ENCODE measurements around the gene MRGPRF. TPM values are rescaled to one million over a fixed set of nuclear protein-coding genes. Genes with fewer than 3 reads are reported as not detected.

The MRGPRF gene
- total RNA-seq, 2 experiments from 2014 or later, result not detected

DNA sequence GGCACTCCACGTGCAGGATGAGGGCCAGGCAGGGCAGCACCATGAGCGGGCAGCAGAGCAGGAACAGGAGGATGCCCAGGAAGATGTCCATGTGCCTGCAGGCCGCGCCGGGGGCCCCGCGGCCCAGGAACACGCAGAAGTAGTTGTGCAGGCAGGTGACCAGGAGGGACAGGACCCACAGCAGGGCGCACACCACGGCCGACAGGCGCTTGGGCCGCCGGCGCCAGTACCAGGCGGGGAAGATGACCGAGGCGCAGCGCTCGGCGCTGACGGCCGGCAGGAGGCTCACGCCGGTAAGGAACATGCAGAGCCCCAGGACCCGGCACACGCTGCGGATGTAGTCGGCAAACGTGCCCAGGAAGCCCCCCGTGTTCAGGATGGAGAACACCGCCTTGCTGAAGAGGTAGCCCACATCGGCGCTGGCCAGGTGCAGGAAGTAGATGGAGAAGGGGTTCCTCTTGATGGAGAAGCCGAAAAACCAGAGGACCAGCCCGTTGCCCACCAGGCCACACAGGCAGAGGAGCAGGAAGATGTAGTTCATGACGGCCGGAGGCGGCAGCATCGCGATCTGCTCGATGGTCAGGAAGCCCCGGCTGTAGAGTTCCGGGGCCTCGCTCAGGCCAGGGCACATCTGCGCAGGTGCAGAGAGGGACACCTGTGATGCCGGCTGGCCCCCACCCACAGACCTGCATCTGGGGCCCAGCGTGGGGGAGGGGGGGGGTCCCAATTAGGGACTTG, 7.2 kb downstream of the MRGPRF start:
- H3K4me1 ChIP-seq (ENCODE audit: insufficient read depth, low read length, poor library complexity, severe bottlenecking), result peaks cover 5% of the 10 kb centered on the region
- no peak overlapping the region for H2AFZ ChIP-seq (ENCODE audit: low read length)
- no peak overlapping the region for H3K4me3 ChIP-seq (ENCODE audit: low read depth, low read length, poor library complexity, severe bottlenecking)
- H3K4me2 ChIP-seq (ENCODE audit: low read length), result no peak overlapping the region
- no TSS peak for BruUV-seq (replicated peaks)
- intact Hi-C loops (cut with micrococcal nuclease; ENCODE audit: unreplicated experiment), result no loop called here
- no peak overlapping the region for H3K27ac ChIP-seq (ENCODE audit: low read depth, low read length, poor library complexity, severe bottlenecking)
- ChIA-PET CTCF (ENCODE audit: unreplicated experiment) (no interaction called here), POLR2A (no interaction called here)
- H3K9me2 ChIP-seq (ENCODE audit: insufficient read depth, low read length), result no peaks in the 10 kb centered on the region
- TF ChIP-seq EZH2phosphoT487 (IDR thresholded peaks at IDR 0.05; ENCODE audit: borderline replicate concordance, low read depth, low read length), result no peak
- TF ChIP-seq, protein P1, sequence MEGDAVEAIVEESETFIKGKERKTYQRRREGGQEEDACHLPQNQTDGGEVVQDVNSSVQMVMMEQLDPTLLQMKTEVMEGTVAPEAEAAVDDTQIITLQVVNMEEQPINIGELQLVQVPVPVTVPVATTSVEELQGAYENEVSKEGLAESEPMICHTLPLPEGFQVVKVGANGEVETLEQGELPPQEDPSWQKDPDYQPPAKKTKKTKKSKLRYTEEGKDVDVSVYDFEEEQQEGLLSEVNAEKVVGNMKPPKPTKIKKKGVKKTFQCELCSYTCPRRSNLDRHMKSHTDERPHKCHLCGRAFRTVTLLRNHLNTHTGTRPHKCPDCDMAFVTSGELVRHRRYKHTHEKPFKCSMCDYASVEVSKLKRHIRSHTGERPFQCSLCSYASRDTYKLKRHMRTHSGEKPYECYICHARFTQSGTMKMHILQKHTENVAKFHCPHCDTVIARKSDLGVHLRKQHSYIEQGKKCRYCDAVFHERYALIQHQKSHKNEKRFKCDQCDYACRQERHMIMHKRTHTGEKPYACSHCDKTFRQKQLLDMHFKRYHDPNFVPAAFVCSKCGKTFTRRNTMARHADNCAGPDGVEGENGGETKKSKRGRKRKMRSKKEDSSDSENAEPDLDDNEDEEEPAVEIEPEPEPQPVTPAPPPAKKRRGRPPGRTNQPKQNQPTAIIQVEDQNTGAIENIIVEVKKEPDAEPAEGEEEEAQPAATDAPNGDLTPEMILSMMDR (conservative IDR thresholded peaks at IDR 0.05; ENCODE audit: low read length), result no peak
- H3K9me3 ChIP-seq (ENCODE audit: low read length), result no peaks in the 10 kb centered on the region
- no peak for DNase-seq (ENCODE audit: low spot score)
- H3K79me2 ChIP-seq (ENCODE audit: insufficient read depth, low read depth, low read length), result no peaks in the 10 kb centered on the region
- no peaks in the 10 kb centered on the region for H4K20me1 ChIP-seq (ENCODE audit: insufficient read depth, low read length)
- H3K36me3 ChIP-seq (ENCODE audit: insufficient read depth, low read length), result no peaks in the 10 kb centered on the region

DNA sequence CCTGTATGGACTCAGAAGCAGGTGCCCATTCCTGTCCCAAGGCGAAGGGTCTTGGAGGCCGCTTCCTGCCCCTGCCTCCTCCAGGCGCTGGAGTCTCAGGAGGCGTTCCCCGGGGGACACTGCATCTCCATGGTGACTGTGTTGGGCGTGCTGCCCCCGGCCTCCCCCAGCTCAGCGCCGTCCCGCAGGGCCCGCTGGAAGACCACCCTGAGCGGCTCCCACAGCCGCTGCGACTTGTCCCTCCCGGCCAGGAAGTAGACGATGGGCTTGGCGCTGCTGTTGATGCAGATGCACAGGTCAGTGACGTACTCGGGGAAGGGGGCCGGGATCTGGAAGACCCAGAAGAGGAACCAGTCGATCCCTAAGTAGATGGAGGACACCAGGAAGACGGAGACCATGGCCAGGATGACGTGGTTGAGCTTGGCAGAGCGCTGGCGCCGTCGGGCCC, 7.8 kb downstream of the MRGPRF start:
- Histone ChIP-seq H3K9me2 (ENCODE audit: insufficient read depth, low read length) (no peaks in the 10 kb centered on the region), H4K20me1 (ENCODE audit: insufficient read depth, low read length) (no peaks in the 10 kb centered on the region), H3K4me3 (ENCODE audit: low read depth, low read length, poor library complexity, severe bottlenecking) (no peak overlapping the region), H3K79me2 (ENCODE audit: insufficient read depth, low read depth, low read length) (no peaks in the 10 kb centered on the region), H3K4me2 (ENCODE audit: low read length) (no peak overlapping the region), H2AFZ (ENCODE audit: low read length) (no peak overlapping the region), H3K4me1 (ENCODE audit: insufficient read depth, low read length, poor library complexity, severe bottlenecking) (no peaks in the 10 kb centered on the region), H3K27ac (ENCODE audit: low read depth, low read length, poor library complexity, severe bottlenecking) (no peak overlapping the region), H3K36me3 (ENCODE audit: insufficient read depth, low read length) (no peaks in the 10 kb centered on the region), H3K9me3 (ENCODE audit: low read length) (no peaks in the 10 kb centered on the region)
- no peak for DNase-seq (ENCODE audit: low spot score)
- intact Hi-C loops (cut with micrococcal nuclease; ENCODE audit: unreplicated experiment), result no loop called here
- ChIA-PET POLR2A (no interaction called here), CTCF (ENCODE audit: unreplicated experiment) (no interaction called here)
- TF ChIP-seq EZH2phosphoT487 (IDR thresholded peaks at IDR 0.05; ENCODE audit: borderline replicate concordance, low read depth, low read length), result no peak
- TF ChIP-seq, protein P1 (conservative IDR thresholded peaks at IDR 0.05; ENCODE audit: low read length), result no peak
- BruUV-seq (replicated peaks), result no TSS peak

DNA sequence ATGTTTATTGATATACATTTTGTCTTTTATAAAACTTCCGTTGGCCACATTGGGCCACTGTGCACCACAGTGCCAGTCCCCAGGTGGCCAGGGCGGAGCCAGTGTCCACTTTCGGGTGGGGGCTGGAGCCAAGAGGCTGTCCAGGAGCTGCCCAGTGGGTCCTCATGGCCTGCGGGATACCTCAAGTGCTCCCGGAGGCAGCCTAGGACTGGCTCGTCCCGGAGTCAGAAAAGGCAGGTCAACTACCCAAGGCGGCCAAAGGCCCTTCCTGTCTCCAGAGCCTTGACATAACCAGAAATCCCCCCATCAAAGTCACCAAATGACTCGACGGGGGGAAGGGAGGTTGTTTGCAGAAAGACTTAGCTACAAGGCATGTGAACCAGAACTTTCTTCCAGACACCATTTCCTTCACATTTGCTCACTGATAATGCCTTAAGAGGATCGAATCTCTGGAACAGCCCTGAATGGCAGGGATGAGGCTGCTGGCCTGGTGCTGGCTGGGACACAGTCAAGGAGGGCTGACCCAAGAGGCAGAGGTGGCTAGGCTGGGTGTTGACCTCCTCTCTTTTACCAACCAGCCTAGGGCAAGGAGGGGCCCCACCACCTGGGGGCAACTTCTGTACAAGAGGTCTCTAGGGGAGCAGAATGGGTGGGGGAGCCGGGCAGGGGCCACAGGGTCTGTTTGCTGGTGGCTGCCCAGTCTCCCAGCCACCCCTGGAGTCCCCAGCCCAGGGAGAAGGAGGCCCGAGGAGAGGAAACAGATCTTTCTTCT, 8.4 kb downstream of the MRGPRF start:
- no TSS peak for BruUV-seq (replicated peaks)
- Histone ChIP-seq H4K20me1 (ENCODE audit: insufficient read depth, low read length) (no peaks in the 10 kb centered on the region), H3K4me1 (ENCODE audit: insufficient read depth, low read length, poor library complexity, severe bottlenecking) (no peaks in the 10 kb centered on the region), H3K79me2 (ENCODE audit: insufficient read depth, low read depth, low read length) (no peaks in the 10 kb centered on the region), H3K9me2 (ENCODE audit: insufficient read depth, low read length) (no peaks in the 10 kb centered on the region), H3K9me3 (ENCODE audit: low read length) (no peaks in the 10 kb centered on the region), H2AFZ (ENCODE audit: low read length) (no peak overlapping the region), H3K4me2 (ENCODE audit: low read length) (no peak overlapping the region), H3K4me3 (ENCODE audit: low read depth, low read length, poor library complexity, severe bottlenecking) (no peak overlapping the region), H3K27ac (ENCODE audit: low read depth, low read length, poor library complexity, severe bottlenecking) (no peak overlapping the region), H3K36me3 (ENCODE audit: insufficient read depth, low read length) (no peaks in the 10 kb centered on the region)
- TF ChIP-seq EZH2phosphoT487 (IDR thresholded peaks at IDR 0.05; ENCODE audit: borderline replicate concordance, low read depth, low read length), result no peak
- TF ChIP-seq, protein P1 (conservative IDR thresholded peaks at IDR 0.05; ENCODE audit: low read length), result no peak
- DNase-seq (ENCODE audit: low spot score), result no peak
- ChIA-PET POLR2A (no interaction called here), CTCF (ENCODE audit: unreplicated experiment) (no interaction called here)
- intact Hi-C loops (cut with micrococcal nuclease; ENCODE audit: unreplicated experiment), result no loop called here
